Germinal center (tissue), 1 donor: ENCODE measurements around the gene OLFM4.
"Not testable (repeated sequence)": the region's sequence is repeated elsewhere in the genome, so short reads cannot be mapped to it uniquely, and the experiment has no call there.

Experiments used
- DNase-seq: peaks from one replicate; pipeline ENCODE4 v3.0.0; 2012; ENCODE audit warnings: mixed read lengths, low spot score

OLFM4 gene, protein sequence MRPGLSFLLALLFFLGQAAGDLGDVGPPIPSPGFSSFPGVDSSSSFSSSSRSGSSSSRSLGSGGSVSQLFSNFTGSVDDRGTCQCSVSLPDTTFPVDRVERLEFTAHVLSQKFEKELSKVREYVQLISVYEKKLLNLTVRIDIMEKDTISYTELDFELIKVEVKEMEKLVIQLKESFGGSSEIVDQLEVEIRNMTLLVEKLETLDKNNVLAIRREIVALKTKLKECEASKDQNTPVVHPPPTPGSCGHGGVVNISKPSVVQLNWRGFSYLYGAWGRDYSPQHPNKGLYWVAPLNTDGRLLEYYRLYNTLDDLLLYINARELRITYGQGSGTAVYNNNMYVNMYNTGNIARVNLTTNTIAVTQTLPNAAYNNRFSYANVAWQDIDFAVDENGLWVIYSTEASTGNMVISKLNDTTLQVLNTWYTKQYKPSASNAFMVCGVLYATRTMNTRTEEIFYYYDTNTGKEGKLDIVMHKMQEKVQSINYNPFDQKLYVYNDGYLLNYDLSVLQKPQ

DNA sequence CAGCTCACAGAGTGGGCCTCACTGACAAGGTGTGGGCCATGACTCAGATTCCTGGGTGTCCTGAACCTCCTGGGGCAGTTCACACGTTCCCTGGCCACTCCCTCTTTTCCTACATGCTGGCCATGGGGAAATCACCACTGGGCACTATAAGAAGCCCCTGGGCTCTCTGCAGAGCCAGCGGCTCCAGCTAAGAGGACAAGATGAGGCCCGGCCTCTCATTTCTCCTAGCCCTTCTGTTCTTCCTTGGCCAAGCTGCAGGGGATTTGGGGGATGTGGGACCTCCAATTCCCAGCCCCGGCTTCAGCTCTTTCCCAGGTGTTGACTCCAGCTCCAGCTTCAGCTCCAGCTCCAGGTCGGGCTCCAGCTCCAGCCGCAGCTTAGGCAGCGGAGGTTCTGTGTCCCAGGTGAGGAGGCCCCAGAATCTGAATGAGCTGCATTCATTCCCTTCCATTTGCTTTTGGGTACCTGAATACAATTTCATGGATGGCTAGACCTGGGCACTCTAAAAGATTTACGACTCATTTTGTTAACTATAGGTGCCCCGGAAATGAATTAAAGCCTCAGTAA, at the start of gene OLFM4:
Gene OLFM4 (plus strand): TSS at position 177 of the 567 bp plus-strand sequence. CDS start 24 bp downstream, at position 201.
- no peak for DNase-seq

DNA sequence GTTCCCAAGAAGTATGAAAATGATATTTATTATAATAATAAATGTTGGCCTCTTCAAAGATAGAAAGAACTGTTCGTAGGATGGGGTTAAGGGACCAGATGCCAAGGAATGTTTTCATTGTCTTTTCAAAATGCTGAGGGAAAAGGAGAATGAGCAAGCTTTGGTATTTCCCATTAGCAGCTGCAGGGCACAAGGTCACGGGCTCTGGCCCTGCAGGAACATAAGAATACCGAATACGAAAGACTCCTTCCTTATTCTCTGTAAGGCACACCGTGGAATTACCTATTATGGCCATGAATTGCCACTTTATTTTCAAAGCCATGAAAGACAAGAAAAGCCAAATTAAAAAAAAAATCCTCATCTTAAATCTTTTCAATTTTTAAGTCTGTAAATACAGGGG, 49.6 kb upstream of the OLFM4 start:
- no peak for DNase-seq

DNA sequence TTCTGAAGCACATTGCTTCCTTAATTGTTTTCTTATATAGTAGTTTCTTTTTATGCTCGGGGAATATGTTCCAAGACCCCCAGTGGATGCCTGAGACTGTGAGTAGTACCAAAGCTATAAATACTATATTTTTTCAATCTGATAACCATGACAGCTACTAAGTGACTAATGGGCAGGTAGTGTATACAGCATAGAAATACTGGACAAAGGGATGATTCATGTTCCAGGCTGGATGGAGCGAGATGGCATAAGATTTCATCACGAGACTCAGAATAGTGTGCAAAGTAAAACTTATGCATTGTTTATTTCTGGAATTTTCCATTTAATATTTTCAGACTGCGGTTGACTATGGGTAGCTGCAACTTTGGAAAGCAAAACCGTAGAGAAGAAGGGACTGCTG, 47.9 kb upstream of the OLFM4 start:
- DNase-seq: no peak

DNA sequence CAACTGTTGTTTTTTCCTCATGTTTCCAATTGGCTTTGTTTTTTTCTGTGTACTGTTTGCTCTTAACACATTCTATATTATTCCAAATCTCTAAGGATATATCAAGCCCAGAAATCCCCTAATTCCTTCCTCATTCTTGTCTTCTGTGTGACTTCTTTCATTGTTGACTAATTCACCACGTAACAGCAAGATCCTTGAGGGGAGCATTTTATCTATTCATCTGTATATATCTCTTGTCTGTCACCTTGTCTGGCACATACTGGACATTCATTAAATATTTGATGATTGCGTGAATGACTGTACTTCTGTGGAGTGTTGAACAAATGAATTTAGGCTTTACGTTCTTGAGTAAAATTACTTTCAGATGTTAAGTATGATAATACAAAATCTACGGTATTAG, 44.8 kb upstream of the OLFM4 start:
- DNase-seq: no peak

DNA sequence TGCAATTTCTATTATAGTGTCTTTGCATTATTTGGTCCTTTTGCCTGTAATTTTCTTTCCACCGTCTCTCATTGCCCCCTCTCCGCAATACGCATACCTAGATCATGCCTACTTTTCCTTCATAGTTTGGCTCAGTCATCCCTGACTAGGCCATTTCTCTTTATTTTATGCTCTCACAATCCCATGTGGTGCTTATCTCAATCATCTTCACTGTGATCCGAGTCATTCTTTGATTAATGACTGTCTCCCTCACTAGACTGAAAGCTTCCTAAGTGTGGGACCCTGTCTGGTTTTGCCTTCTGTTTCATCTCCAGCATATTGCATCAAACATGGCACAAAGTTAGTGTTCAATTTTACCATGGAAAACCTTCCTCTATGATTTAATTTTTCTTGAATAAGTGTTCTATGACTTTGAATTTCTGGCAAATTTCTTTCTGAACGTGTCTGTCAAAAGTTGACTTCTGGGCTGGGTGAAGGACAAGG, 43.7 kb upstream of the OLFM4 start:
- no peak for DNase-seq

DNA sequence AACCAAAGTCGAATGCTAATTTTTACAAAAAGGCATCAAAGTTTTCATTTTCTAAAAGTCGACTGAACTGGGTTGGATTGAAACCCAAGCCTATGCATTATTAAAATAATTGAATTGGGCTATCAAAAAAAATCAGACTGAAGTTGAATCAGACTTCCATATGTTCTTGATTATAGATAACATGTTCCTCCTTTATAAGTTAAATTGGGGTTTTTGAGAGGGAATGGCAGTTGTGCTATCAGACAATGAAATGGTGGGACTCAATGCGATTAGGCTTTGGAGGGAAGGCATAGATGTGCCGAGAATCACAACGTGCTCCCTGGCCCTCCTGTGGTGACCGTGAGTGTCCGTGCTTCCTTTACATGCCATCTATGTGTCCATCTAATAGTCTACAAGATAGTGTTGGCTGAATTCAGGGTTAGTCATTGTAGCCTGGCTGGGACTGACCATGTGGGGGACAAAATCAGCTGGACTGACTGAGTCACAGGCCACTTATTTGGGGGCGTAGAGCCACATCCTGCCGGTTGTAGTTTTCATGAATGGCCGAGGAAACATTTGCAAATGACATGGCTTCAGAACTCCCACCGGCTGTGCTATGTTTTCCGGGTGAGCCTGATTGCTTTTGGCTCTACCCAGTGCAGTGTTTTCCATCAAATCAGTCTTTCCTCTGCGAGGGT, 37.1 kb upstream of the OLFM4 start:
- DNase-seq: no peak

DNA sequence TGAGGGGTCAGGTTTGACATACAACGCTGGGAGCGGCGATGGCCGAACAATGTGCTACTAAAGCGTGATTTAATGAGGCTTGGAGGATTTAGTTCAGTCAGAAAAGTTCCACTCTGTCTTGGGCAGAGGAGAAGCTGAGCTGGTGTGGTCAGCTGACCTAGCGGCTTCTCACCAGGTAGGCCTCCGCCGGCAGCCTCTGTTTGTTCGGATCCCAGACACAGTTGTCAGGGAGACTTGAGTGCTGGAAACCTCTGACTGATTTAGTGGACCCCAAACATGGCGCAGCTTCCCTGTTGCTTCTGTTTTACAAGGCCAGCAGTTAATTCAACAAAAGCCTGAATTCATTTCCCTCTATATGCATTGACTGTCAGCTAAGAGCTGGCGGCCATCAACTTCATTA, 36.5 kb upstream of the OLFM4 start:
- no peak for DNase-seq

DNA sequence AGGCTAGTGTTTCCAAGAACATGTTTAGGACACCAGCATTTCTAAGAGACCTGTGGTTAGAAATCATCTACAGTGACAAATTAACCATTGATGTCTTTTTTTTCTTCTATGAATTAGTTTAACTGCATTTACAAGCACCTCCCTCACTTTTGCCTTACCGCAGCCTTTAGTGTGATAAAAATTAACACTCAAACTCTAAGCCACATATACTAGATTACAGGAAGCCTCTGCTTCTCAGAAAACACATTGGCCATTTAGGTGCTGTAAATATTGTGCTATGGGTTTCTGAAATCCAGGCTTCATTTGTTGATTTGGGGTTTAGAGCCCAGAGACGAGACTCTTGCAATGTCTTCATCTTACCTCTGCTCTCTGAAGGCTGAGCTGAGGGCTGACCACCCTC, 34.6 kb upstream of the OLFM4 start:
- no peak for DNase-seq

DNA sequence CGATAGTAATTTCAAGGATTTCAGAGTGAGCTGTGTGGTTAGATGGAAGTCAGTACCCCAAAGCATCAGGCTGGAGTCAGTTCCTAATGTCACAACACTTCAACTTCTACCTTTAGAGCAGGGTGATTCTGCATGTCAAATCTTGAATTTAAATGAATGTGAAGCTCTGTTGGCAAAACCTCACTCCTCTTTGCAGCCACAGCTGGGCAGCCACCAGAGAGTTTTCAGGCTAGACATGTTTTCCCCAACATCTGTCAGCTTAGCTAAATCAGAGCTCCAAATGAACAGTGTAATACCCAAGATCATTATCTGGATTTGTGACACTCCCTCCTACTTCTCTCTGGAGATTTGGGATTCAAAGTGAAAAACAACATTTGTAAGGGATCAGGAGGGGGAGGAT, 33.7 kb upstream of the OLFM4 start:
- DNase-seq: no peak

DNA sequence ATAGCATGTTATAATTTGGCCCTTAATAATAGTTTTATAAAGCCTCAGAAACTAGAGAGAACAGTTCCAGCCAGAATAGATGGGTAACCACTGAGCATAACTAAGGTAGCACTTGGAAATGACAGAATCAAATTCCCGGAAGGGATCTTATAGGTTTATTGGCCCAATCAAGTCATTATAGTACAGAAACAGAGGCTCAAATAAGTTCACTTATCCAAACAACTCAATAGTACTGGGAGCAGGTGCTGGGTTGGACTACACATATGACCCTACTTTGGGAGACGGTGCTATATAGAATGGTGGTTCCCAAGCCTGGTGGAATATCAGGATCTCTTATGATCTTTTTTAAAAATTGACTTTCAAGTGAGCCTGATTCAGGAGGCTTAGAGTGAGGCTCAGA, 32.7 kb upstream of the OLFM4 start:
- no peak for DNase-seq

DNA sequence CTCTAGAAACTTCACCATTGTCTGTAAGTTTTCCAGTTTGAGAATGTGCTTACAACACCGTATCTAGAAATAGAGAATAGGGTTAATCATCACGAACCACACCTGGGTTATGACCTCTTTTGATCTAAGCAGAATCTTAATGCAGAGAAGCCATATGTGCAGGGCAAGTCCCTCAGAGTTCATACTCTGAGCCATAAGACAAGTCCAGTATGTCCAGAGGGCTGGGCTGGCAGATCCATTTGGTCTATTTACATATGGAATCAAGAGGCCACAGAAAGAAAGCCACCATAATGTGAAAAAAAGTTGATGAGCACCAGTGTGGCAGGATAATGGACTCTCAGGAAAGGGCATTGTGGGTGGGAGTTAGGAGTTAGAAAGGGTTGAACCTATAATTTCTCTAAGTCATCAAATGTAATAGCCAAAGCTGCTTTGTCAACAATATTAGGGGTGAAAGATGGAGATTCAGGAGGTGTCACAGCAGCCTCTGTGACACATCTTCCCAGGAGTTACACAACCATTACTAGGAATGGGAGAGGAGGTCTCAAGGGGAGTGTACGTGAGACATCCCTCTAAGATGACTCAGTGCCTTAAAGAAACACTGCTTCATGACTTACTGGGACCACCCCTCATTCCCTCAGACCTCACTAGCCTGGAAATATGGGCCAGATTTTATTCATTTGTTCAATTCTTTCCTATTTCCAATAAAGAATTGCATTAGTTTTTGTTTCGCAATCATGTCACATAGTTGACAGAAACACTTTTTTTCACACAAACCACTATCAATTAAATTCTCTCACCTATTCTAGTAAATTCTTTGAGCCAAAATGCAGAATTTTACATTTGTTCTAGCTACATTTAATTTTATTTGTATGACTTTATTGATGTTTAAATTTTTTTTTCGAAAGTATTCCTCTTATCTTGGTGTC, 30.4 kb upstream of the OLFM4 start:
- DNase-seq: no peak

DNA sequence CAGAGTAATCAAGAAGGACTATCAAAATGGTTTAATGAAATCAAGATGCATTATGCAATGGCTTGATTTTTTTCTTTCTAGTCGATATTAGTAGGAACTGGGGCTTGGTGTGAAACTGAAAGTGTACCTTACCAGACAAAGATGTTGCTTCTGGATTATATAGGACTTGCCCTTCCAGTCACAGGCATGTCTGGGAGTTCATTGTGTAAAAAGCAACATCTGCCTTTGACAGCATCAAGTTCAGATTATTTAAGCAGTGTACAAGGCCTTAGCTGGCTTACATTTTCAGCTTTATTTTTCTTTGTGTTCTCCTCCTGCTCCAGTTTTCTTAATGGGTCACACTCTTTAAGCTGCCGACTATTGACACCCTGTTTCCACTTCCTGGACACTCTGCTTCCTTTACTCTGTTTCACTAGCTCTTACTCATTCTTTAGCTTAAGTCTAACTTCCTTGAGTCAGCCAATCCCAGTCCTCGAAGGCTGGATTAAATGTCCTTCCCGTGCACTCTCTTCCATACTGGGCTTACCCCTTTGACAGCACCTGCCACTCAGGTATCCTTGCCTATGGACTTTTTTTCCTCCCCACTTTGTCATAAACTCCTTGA, 29.4 kb upstream of the OLFM4 start:
- DNase-seq: no peak

DNA sequence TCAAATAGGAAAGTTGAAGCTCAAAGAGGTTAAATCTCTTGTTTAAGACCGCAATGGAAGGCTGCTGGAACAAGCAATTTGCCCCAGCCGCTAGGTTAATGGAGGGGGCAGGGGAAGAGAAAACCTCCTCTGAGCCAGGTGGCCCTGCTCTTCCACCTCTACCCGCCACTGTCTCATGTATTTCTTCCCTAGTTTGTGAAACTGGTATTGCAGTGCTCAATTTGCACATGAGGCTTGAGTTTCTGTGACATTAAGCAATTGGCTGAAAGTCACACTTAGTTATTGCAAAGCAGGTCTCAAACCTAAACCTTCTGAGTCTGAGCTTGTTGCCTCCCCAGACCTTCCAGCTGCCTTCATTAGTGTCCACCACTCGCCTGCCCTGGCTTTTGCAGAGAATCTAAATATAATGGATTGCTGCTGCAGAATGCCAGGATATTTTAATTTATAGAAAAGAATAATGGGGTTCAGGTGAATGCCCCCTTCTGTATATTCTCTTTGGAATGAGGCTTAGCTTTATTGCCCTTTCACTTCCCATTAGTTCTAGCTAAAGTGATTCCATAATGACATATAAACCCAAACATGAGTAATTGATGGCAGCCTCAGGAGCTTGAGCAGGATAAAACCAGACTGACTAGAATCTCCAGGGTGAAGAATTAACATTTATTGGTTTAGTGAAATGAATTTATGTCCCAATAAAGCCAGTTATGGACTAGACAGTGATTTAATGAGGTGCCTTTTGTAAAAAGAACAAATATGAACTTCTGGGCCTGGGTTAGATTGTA, 27.0 kb upstream of the OLFM4 start:
- no peak for DNase-seq

DNA sequence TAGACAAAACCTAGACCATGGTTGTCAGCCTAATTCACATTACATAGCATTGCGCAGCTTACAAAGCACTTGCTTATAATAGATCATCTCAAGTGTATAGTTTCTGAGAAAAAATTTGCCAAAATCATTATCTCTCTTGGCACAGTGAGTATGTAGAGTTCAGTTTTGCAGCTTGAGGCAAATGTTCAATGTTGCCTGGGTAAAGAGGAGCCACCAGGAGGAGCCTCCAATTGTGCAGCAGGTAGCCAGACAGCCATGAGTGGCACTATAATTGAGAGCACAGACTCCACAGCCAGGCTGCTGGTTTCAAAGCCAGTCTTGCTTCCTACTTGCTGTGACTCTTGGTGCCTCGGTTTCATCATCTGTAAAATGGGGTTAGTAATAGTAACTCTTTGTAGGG, 24.0 kb upstream of the OLFM4 start:
- DNase-seq: no peak

DNA sequence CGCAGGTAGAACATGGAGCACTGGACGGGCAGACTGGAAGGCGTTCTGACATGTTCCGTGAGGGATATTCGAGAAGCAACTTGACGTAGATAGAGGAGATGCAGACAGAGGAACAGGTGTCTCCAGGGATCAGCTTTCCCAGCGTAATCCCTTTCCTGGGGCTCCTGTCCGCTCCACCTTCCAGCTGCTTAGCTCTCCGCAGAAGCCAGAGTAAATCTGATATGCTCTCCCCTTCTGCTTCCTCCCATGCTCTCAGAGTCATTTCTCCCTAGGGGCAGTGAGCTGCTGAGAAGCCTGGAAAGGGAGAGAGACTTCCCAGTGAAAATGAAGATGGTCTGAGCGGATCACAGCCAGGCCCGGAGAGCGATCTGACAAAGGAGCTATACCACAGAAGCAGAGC, 23.0 kb upstream of the OLFM4 start:
- no peak for DNase-seq

DNA sequence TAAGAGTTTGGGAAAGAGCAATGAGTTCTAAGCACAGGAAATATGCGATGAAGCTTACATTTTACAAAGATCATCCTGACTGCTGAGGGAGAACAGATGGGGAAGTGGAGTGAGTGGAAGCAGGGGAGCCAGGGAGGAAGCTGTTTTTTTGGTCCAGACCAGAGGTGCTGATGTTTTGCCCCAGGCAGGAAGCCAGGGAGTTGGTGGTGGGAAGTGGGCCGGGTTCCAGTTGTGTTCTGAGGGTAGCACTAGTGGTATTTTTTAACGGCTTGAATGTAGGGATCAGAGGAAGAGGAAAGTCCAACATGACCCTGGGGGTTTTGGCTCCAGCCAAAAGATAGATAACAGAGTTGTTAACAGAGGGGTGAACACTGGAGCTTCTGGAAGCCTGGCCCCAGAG, 20.7 kb upstream of the OLFM4 start:
- no peak for DNase-seq

DNA sequence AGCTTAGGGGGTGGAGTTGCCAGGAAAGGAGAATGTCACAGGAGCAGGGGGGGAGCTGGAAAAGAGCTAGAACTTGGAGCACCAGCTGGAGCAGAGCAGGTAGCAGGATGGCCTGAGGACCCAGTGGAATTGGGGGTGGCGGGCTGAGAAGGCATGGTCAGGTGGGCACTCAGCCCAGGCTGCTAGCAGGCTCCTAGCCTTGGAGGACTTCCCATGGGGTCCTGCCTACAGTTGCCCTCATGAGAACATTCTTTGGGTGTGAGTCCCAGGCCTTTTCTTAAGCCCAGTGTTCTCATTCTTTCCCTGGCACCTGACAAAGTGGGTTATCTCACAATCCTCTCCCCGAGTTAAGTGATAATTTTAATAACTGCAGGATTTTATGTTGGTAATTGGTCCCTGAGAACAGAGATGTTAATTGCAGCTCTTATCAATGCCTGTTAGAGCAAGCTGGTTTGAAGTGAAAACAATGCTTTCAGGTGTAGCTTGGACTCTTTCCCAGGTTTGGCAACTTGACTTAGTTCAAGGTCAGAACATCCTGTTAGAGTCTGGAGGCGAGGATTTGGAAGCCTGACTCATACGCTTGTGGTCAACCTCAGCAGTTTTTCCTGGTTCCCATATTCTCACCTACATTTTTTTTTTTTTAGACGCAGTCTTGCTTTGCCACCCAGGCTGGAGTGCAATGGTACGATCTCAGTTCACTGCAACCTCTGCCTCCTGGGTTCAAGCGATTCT, 18.1 kb upstream of the OLFM4 start:
- no peak for DNase-seq

DNA sequence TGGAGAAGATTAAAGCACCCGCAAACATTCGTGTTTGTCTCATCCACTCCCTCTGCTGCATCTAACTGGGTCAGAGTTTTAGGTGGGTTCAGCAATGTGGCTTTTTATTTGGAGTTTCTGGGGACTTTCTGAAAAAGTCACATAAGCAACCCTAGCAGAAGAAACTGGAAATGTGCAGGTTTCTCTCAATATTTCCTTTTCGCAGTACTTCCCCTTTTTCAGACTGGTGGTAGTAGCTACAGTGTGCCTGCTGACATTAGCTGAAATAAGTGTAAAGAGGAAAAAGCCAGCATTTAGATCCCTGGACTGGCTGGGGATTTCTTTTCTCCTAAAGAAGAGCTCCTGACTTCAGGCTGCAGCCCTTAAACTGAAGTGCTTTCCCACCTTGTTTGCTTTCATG, 15.9 kb upstream of the OLFM4 start:
- DNase-seq: no peak

DNA sequence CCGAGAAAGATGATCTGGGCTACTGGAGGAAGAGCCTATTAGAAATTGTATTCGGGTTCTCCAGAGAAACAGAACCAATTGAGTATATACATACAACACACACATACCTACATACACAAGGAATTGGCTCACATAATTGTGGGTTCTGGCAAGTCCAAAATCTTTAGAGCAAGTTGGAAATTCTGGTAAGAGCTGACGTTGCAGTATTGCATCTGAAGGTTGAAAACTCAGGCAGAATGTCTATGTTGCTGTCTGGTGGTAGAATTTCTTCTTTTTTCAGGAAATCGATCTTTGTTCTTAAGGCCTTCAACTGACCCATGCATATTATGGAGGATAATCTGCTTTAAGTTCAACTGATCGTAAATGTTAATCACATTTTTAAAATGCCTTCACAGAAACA, 15.5 kb upstream of the OLFM4 start:
- no peak for DNase-seq

DNA sequence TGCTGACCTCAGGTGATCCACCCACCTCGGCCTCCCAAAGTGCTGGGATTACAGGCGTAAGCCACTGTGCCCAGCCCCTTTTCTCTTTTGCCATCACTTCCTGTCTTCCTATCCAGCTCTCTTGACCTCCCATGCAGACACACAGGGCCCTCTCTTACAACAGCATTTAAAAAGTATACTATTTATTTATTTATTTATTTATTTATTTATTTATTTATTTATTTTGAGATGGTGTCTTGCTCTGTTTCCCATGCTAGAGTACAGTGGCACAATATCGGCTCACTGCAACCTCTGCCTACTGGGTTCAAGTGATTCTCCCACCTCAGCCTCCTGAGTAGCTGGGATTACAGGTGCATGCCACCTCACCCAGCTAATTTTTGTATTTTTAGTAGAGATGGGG, 14.6 kb upstream of the OLFM4 start:
- DNase-seq: not testable (repeated sequence)
